H1 (cell line): ENCODE results near the gene OPHN1. TPM values are rescaled to one million over a fixed set of nuclear protein-coding genes. Genes with fewer than 3 reads are reported as not detected.

Experiments
- CTCF ChIA-PET: fragments of 300-600 bp; sonication (Branson Sonifier 250); formaldehyde crosslinking; loops from one replicate; lab custom pipeline; 2021; ENCODE audit not compliant: partially characterized antibody; lab: Charles Lee
- POLR2A ChIA-PET: fragments of 300-600 bp; sonication (Branson Sonifier 250); formaldehyde crosslinking; loops from one replicate; lab custom pipeline; 2021; ENCODE audit warnings: inconsistent platforms; ENCODE audit not compliant: partially characterized antibody; lab: Charles Lee
- DNase-seq, 2 experiments: peaks; one replicate each; pipeline versions ENCODE4 v3.0.0 to v3.0.0-alpha.2; 2010 to 2022; ENCODE audit warnings: low spot score in 2 of 2, low read depth in 1 of 2, mixed read lengths in 1 of 2
- FAIRE-seq: peaks from 2 replicates; lab custom pipeline; 2011; peaks lifted over from hg19 to GRCh38; lab: Jason Lieb, UNC
- H2AFZ ChIP-seq: 2 replicates; pipeline ENCODE4 v1.8.1; 2012; ENCODE audit warnings: low read length, inconsistent platforms
- H2AK5ac ChIP-seq: 2 replicates; pipeline ENCODE4 v1.6.1; 2013; ENCODE audit warnings: low read depth, low read length
- H2BK120ac ChIP-seq: replicated peaks from 2 replicates; pipeline ENCODE3; 2013; ENCODE audit warnings: low read depth, low read length, inconsistent platforms
- H2BK12ac ChIP-seq: 2 replicates; pipeline ENCODE4 v1.6.1; 2013; ENCODE audit warnings: low read depth, low read length
- H2BK15ac ChIP-seq: 2 replicates; pipeline ENCODE4 v1.6.1; 2013; ENCODE audit warnings: low read length
- H2BK20ac ChIP-seq: 2 replicates; pipeline ENCODE4 v1.6.1; 2013; ENCODE audit warnings: low read length
- H2BK5ac ChIP-seq: 2 replicates; pipeline ENCODE4 v1.6.1; 2013; ENCODE audit warnings: low read depth, low read length
- H3K14ac ChIP-seq: 2 replicates; pipeline ENCODE4 v1.6.1; 2013; ENCODE audit warnings: inconsistent platforms; ENCODE audit not compliant: insufficient read length
- H3K18ac ChIP-seq: 2 replicates; pipeline ENCODE4 v1.6.1; 2013; ENCODE audit warnings: low read length; ENCODE audit errors: extremely low read depth
- H3K23ac ChIP-seq: 2 replicates; pipeline ENCODE4 v1.6.1; 2013; ENCODE audit warnings: inconsistent platforms; ENCODE audit not compliant: insufficient read length
- H3K23me2 ChIP-seq: 2 replicates; pipeline ENCODE4 v1.6.1; 2013; ENCODE audit warnings: low read depth, low read length
- H3K27ac ChIP-seq: 2 replicates; pipeline ENCODE4 v1.6.1; 2011; ENCODE audit warnings: low read depth, low read length, inconsistent platforms
- H3K27me3 ChIP-seq, 4 experiments: replicated peaks in 1 of 4; 1 replicate in 1 of 4; 2 replicates in 3 of 4; pipeline versions ENCODE4 v1.6.1 to v1.8.1; 2011 to 2013; ENCODE audit warnings: low read length in 3 of 4, mild to moderate bottlenecking in 3 of 4, inconsistent platforms in 2 of 4, mixed read lengths in 2 of 4, moderate library complexity in 1 of 4; ENCODE audit not compliant: control insufficient read depth in 3 of 4, insufficient read depth in 3 of 4; ENCODE audit errors: extremely low read depth in 1 of 4
- H3K36me3 ChIP-seq, 4 experiments: 2 replicates each; pipeline versions ENCODE4 v1.6.1 to v1.8.1; 2011 to 2013; ENCODE audit warnings: mild to moderate bottlenecking in 4 of 4, low read length in 3 of 4, moderate library complexity in 2 of 4, control low read depth in 1 of 4, inconsistent platforms in 1 of 4; ENCODE audit not compliant: insufficient read depth in 4 of 4, control insufficient read depth in 2 of 4
- H3K4ac ChIP-seq: replicated peaks from 2 replicates; pipeline ENCODE3; 2013; ENCODE audit warnings: low read length, low read depth, mixed read lengths, inconsistent platforms; ENCODE audit not compliant: insufficient read length
- H3K4me1 ChIP-seq, 4 experiments: replicated peaks in 1 of 4; 1 replicate in 1 of 4; 2 replicates in 3 of 4; pipeline versions ENCODE4 v1.6.1 to v1.8.1; 2011 to 2013; ENCODE audit warnings: low read length in 3 of 4, inconsistent platforms in 2 of 4, mixed read lengths in 1 of 4; ENCODE audit not compliant: insufficient read depth in 4 of 4, control insufficient read depth in 3 of 4
- H3K4me2 ChIP-seq, 2 experiments: 2 replicates each; pipeline versions ENCODE4 v1.6.1 to v1.8.1; 2011 to 2013; ENCODE audit warnings: low read depth in 2 of 2, low read length in 2 of 2, control low read depth in 1 of 2, inconsistent platforms in 1 of 2, mild to moderate bottlenecking in 1 of 2; ENCODE audit not compliant: insufficient read depth in 1 of 2
- H3K4me3 ChIP-seq, 4 experiments: fragments of 200-600, 300-600 bp in 1 of 4; sonication (generic), shearing (Covaris generic), sonication (Bioruptor Twin) in 1 of 4; 2 replicates each; pipeline versions ENCODE4 v1.5.1 to v1.8.1; 2011 to 2016; ENCODE audit warnings: low read length in 4 of 4, low read depth in 3 of 4, control low read depth in 2 of 4, inconsistent platforms in 2 of 4, mild to moderate bottlenecking in 2 of 4, mixed read lengths in 1 of 4, moderate library complexity in 1 of 4; ENCODE audit not compliant: insufficient read depth in 2 of 4; ENCODE audit errors: extremely low read depth in 1 of 4
- H3K56ac ChIP-seq: replicated peaks from 2 replicates; pipeline ENCODE3; 2013; ENCODE audit warnings: low read depth, mild to moderate bottlenecking, mixed read lengths, low read length, inconsistent platforms; ENCODE audit not compliant: insufficient read length
- H3K79me1 ChIP-seq: 2 replicates; pipeline ENCODE4 v1.6.1; 2013; ENCODE audit warnings: low read depth, low read length, control low read depth
- H3K79me2 ChIP-seq, 2 experiments: 2 replicates each; pipeline versions ENCODE4 v1.6.1 to v1.8.1; 2012 to 2013; ENCODE audit warnings: low read length in 2 of 2, mild to moderate bottlenecking in 2 of 2, inconsistent platforms in 1 of 2; ENCODE audit not compliant: insufficient read depth in 2 of 2, control insufficient read depth in 1 of 2
- H3K9ac ChIP-seq, 4 experiments: replicated peaks in 1 of 4; 1 replicate in 1 of 4; 2 replicates in 3 of 4; pipeline versions ENCODE4 v1.6.1 to v1.8.1; 2011 to 2013; ENCODE audit warnings: low read depth in 3 of 4, low read length in 3 of 4, control low read depth in 2 of 4, mild to moderate bottlenecking in 2 of 4, moderate library complexity in 2 of 4, inconsistent platforms in 1 of 4; ENCODE audit errors: extremely low read depth in 1 of 4
- H3K9me3 ChIP-seq, 2 experiments: 2 replicates each; pipeline versions ENCODE4 v1.6.1 to v1.8.1; 2012 to 2013; ENCODE audit warnings: mild to moderate bottlenecking in 2 of 2, moderate library complexity in 2 of 2, control low read depth in 1 of 2, inconsistent platforms in 1 of 2, low read depth in 1 of 2, low read length in 1 of 2, mixed read lengths in 1 of 2; ENCODE audit not compliant: insufficient read depth in 2 of 2
- H4K20me1 ChIP-seq, 2 experiments: replicated peaks in 1 of 2; 2 replicates each; pipeline versions ENCODE3 to v1.8.1; 2011 to 2013; ENCODE audit warnings: inconsistent platforms in 2 of 2, low read length in 2 of 2, mild to moderate bottlenecking in 1 of 2; ENCODE audit not compliant: insufficient read depth in 2 of 2, control insufficient read depth in 1 of 2
- H4K5ac ChIP-seq: 2 replicates; pipeline ENCODE4 v1.6.1; 2013; ENCODE audit warnings: low read length, low read depth, mixed read lengths, inconsistent platforms; ENCODE audit not compliant: insufficient read length
- H4K8ac ChIP-seq: 2 replicates; pipeline ENCODE4 v1.8.0; 2013; ENCODE audit warnings: mild to moderate bottlenecking, moderate library complexity, low read length, inconsistent platforms; ENCODE audit not compliant: insufficient read depth; ENCODE audit errors: extremely low read depth
- H4K91ac ChIP-seq: replicated peaks from 2 replicates; pipeline ENCODE3; 2013; ENCODE audit warnings: low read length, mixed read lengths, inconsistent platforms; ENCODE audit not compliant: insufficient read length
- ASH2L ChIP-seq: fragments of 200-600, 300-600 bp; sonication (generic); IDR thresholded peaks from one replicate; pipeline ENCODE4 v1.7.1; 2017; ENCODE audit warnings: low read length
- BACH1 ChIP-seq: IDR thresholded peaks from 2 replicates; pipeline ENCODE4 v1.6.1; 2012; ENCODE audit warnings: low read length, improper control_type of control experiment
- CREB1 ChIP-seq: IDR thresholded peaks from 2 replicates; pipeline ENCODE4 v1.6.1; 2012; ENCODE audit warnings: inconsistent platforms
- E2F6 ChIP-seq: IDR thresholded peaks from 2 replicates; pipeline ENCODE4 v1.6.1; 2012; ENCODE audit warnings: inconsistent platforms
- MAX ChIP-seq: IDR thresholded peaks from 2 replicates; pipeline ENCODE4 v1.6.1; 2012; ENCODE audit warnings: inconsistent platforms
- POU5F1 ChIP-seq: IDR thresholded peaks from 2 replicates; pipeline ENCODE4 v1.6.1; 2011; ENCODE audit warnings: low read depth, mild to moderate bottlenecking, low read length, moderate library complexity
- SRF ChIP-seq: IDR thresholded peaks from 2 replicates; pipeline ENCODE4 v1.6.1; 2011; ENCODE audit warnings: mild to moderate bottlenecking, low read depth, low read length, moderate library complexity
- WGBS, 2 experiments: shearing (Covaris generic) in 1 of 2; methylation state at CpG; one replicate each; pipeline versions ENCODE4 v1.1.6 to v1.1.7; 2013 to 2015; ENCODE audit warnings: low lambda C conversion rate in 2 of 2, mixed read lengths in 2 of 2, inconsistent platforms in 1 of 2, low coverage in 1 of 2, missing lambda C conversion rate in 1 of 2; ENCODE audit not compliant: insufficient replicate concordance in 2 of 2, insufficient coverage in 1 of 2, insufficient read length in 1 of 2; ENCODE audit errors: extremely low coverage in 1 of 2, missing lambda C conversion rate in 1 of 2; 5-methylcytosine and 5-hydroxymethylcytosine counted together
- polyA plus RNA-seq, 7 experiments: library from polyadenylated mRNA; depleted of rRNA in 3 of 7; stranded (reverse) in 5 of 7; unstranded in 2 of 7; fragments of >200 nt in 5 of 7; fragments of 200-250 nt in 2 of 7; gene quantifications; 1 replicate in 5 of 7; 2 replicates in 1 of 7; 4 replicates in 1 of 7; pipeline versions ENCODE4 v1.2.1 to v1.2.3, GENCODE V29; 2011 to 2013; ENCODE audit warnings: missing spikeins in 2 of 7, mixed read lengths in 2 of 7
- total RNA-seq: library from RNA; stranded (reverse); fragmentation: NEBNext Ultra II Directional; extraction: Animal tissue kit (Norgen Biotek cat#: 25700); gene quantifications from 2 replicates; pipeline ENCODE4 v1.2.1, GENCODE V29; 2021

OPHN1 gene
- total and polyA plus RNA-seq, 2 of the 8 experiments (the other 6 are each of a cell fraction or from before 2014, with no cell fraction given), result 1.2 to 3.5 TPM

- Histone ChIP-seq H2BK12ac (no peak overlapping the region), H3K27me3 (no peaks in the 10 kb centered on the region), H3K4ac (no peak overlapping the region), H3K4me1 (no peaks in the 10 kb centered on the region; a peak in 1 of 7 replicates), H4K20me1 (no peaks in the 10 kb centered on the region), H3K4me2 (no peak overlapping the region), H3K79me1 (no peaks in the 10 kb centered on the region), H2AK5ac (no peak overlapping the region), H2BK120ac (no peak overlapping the region), H3K23me2 (no peaks in the 10 kb centered on the region), H3K4me3 (no peak overlapping the region), H3K14ac (no peak overlapping the region), H4K5ac (no peak overlapping the region), H3K18ac (no peak overlapping the region), H3K56ac (no peak overlapping the region), H4K8ac (no peak overlapping the region), H3K27ac (no peak overlapping the region), H2BK5ac (no peak overlapping the region), H2BK20ac (no peak overlapping the region), H3K36me3 (no peaks in the 10 kb centered on the region), H3K23ac (no peak overlapping the region), H3K9ac (no peak overlapping the region), H2AFZ (no peak overlapping the region), H4K91ac (no peak overlapping the region), H3K79me2 (no peaks in the 10 kb centered on the region), H2BK15ac (no peak overlapping the region), H3K9me3 (no peaks in the 10 kb centered on the region)
- FAIRE-seq (no peak), DNase-seq (no peak)
- 96% methylated on average over 3 of the region's 3 CpGs; no CpG with 5 or more reads in 1 of the 2 experiments for WGBS, 2 experiments
- ChIA-PET CTCF (no interaction called here), POLR2A (no interaction called here)
- no peak for TF ChIP-seq SRF
- TF ChIP-seq POU5F1, result no peak
- no peak for TF ChIP-seq E2F6
- TF ChIP-seq BACH1, result no peak
- TF ChIP-seq ASH2L, result no peak
- TF ChIP-seq CREB1, result no peak
- no peak for TF ChIP-seq MAX
Observed at GRCh38 chrX:68049466-68049865, 383.8 kb downstream of the OPHN1 start.
